SK-N-DZ (cell line): Measurements from ENCODE around the gene CEP192.
"Not testable (repeated sequence)": the region's sequence is repeated elsewhere in the genome, so short reads cannot be mapped to it uniquely, and the experiment has no call there.

Experiments used
- DNase-seq: peaks from one replicate; pipeline ENCODE4 v3.0.0-alpha.2; 2015; ENCODE audit warnings: low spot score

Gene CEP192

GRCh38 chr18:13098104-13098503 lies 106.9 kb downstream of the CEP192 start:
- not testable (repeated sequence) for DNase-seq

DNA sequence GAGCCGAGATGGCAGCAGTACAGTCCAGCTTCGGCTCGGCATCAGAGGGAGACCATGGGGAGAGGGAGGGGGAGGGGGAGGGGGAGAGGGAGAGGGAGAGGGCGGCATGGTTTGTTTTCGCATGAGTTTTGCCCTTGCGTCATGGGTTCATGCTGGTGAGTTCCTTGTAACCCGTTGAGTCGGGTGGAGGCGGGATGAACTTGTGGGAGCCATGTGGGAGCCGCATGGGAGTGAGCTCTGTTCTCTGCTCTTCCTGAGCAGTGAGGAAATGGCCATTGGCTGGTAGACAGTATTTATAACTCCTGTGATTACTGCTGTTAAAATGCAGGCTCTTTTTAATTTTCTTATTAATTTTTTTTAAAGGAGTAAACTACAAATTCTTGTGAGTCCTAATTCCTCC lies 108.0 kb downstream of the CEP192 start:
- no peak for DNase-seq

- no peak for DNase-seq
Observed at GRCh38 chr18:13100942-13101658, 109.9 kb downstream of the CEP192 start.

DNA sequence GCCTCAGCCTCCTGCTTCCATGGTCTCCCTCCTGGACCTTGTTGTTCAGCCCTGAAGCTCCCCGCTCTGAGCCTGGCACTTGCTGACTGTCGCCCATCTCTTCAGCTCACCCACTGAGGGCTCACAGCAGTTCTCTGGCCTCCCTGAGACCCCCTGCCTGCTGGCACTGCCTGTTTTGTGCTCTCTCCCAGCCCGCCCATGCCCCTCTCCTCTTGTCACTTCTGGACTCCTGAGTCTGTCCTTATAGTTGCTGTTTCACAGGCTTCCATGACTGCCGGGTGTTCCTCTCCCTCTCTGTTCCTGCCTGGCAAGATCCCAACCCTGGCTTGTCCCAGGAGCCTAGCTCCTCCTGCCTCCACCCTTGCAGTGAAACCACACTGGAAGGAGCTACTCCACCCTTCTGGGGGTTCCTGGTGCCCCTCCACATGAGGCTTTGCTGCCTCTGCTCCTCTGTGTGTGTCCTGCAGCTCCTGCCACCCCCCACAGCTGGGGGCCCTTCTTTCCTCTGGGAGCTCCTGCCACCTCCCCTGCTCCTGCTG lies 110.6 kb downstream of the CEP192 start:
- DNase-seq = no peak

- no peak for DNase-seq
Observed at GRCh38 chr18:13103366-13103765, 112.2 kb downstream of the CEP192 start.

DNA sequence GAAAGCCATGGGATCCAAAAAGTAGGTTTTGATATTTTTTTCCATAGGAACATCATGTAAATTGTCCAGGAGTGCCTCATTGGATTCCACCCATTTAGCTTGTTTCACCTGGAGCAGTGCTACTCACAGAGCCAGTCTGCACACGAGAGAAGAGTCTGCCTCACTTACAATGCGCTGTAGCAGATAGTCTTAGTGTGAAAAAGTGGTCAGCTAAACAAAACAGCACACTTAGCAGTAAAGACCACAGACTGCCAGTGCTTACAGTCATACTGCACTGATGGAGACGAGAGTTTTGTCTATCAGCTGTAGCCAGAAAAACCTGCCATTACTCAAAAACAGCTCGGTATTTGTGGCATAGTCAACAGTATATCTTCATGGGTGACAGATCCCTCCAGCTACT lies 113.9 kb downstream of the CEP192 start:
- DNase-seq = no peak

- DNase-seq = no peak
Observed at GRCh38 chr18:13107074-13107473, 115.9 kb downstream of the CEP192 start.

- DNase-seq = no peak
Observed at GRCh38 chr18:13108330-13108729, 117.2 kb downstream of the CEP192 start.

- DNase-seq = no peak
Observed at GRCh38 chr18:13110559-13110958, 119.4 kb downstream of the CEP192 start.

DNA sequence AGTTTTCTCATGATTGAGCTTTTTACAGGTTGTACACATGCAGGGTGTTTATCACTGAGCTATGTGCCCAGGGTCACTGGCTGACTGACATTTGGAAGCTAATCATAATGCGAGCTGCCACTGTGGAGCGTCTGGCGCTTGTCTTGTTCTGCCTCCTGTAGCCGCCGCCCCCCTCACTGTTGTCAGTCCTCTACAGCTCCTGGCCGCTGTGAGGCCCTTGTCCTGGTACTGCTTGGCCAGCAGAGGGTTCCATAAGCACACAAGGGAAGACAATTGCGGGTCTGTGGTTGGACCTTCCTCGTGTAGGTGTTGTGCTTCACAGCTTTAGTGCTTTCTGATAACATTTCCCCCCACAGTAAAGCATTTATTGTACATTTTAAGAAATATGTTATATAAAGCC lies 121.8 kb downstream of the CEP192 start:
- peak; percentile 88 for DNase-seq

- no peak for DNase-seq
Observed at GRCh38 chr18:13120255-13120654, 129.1 kb downstream of the CEP192 start.

DNA sequence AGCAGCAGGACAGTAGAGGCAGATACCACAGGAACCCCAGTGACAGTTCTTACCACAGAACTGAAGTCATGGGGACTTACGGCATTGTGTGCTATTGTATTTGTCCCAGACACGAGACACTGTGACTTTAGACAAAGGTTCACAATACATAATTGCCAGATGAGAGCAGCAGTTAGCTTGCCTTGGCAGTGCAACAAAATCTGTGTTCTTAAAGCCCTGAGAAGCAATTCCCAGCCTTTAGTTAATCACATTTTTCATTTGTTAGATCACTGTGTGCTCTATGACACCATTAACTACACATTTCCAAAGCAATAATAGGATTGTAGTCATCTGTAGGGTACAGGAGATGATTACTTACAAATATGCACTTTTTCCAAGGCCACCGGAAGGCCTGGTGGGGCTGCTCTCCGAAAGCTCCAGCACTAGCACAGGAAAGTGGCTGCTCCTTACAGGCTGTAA lies 129.8 kb downstream of the CEP192 start:
- DNase-seq = no peak

- DNase-seq = no peak
Observed at GRCh38 chr18:13124411-13124810, 133.2 kb downstream of the CEP192 start.

DNA sequence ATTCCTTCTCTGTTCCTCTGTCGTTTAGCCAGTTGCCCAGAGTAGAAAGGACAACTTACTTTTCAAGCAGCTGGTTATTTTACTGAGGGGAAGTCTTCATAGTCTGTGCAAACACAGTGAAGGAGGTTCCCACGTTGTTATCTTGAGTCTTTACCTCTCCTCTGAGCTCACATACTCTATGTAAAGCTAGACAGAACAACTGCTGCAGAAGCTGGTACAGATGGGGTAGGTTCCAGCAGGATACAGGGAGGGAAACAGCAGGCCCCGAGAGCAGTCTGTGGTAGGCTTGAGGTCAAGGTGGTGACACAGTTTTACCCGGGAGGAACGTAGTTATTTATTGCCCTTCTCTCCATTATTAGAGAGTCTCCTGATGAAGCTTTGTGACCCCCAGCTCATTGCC lies 134.0 kb downstream of the CEP192 start:
- DNase-seq = peak; percentile 44

GRCh38 chr18:13126966-13127598 lies 135.9 kb downstream of the CEP192 start:
- no peak for DNase-seq

- DNase-seq = no peak
Observed at GRCh38 chr18:13131283-13131682, 140.1 kb downstream of the CEP192 start.

- DNase-seq = no peak
Observed at GRCh38 chr18:13134551-13135401, 143.6 kb downstream of the CEP192 start.

- DNase-seq = no peak
Observed at GRCh38 chr18:13136056-13136903, 145.1 kb downstream of the CEP192 start.

DNA sequence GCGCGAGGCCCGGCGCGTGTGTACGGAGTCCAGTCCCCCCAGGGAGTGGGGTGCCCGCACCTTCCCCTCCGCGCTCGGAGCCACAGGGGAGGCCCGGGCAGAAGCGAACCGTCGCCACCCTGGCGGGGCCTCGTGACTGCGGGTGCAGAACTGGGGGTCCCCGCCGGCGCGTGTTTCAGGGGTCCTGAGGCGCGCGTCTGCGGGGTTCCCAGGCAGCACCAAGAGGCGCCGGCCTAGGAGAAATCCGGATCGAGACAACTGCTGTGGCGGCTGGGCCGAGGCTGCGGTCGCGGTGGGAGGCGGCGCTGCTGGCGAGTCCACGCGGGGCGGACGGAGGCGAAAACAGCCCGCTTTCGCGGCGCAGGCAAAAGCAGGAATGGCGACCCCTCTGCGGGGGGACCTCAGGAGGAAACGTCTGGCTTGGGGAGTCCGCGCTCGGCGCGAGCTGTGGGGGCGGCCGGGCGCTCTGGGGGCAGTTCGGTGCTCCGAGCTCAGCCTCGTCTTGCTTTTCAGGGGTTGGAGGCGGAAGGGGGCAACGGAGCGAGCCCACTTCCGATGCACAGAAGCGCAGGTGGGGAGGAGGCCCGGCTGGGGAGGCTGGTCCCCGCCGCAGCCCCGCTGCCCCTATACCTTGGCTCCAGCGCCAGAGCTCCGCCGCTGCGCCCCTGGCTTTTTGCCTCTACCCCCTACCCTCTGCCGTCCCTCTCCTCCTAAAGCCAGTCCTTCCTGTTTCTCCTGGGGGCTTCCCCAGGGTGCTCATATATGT lies 145.9 kb downstream of the CEP192 start:
- no peak for DNase-seq

DNA sequence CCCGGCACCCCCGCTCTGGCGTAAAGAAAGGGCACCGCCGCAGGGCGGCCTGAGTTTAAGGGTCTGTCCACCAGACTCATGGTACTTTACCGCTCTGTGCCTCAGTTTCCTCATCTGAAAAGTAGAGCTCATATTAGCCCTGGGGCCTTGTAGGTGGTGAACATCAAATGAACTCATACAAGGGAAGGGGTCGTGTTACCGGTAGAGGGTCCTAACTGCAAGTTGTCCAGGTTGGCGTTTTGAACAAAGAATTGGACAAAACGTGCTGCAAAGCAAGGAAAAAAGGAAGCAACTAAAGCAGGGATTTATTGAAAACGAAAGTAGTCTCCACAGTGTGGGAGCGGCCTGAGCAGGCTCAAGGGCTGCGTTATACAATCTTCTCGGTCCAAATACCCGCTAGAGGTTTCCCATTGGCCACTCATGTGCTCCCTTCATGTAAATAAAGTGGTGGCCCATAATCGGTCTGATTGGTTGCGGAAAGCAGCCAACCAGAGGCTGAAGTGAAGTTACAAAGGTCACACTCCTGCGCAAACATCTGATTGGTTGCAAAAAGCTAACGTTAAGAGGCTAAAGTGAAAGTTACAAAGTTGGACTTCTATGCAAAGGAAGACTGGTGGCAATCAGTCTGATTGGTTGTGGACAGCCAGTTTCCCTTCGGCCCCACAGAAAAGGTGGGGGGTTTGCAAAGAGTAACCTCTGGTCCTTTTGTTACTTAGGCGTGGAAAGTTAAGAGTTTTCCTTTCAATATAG lies 146.7 kb downstream of the CEP192 start:
- no peak for DNase-seq
